CD4-positive, alpha-beta T cell treated with Interleukin-17A for 4 hours (primary cell): ENCODE data around the gene ASIC3.
A peak's percentile ranks its signal among the peaks of the same experiment; 100 is the strongest.

Source experiments
- DNase-seq: peaks from one replicate; pipeline ENCODE4 v3.0.0-alpha.2; 2020; ENCODE audit warnings: mixed read lengths

ASIC3 gene

DNA sequence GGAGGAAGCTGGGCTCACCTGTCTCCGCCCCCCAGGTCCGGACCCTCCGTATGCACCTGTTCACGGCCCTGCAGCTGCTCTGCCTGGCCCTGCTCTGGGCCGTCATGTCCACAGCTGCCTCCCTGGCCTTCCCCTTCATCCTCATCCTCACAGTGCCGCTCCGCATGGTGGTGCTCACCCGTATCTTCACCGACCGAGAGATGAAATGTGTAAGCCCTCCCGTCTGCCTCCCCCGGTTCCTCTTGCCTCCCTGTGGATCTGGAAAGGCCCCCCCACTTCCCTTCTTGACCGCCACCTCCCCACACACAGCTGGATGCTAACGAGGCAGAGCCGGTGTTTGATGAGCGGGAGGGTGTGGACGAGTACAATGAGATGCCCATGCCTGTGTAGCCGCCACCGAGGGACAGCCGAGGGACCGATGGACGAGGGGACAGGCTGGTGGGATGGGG lies 27.7 kb downstream of the ASIC3 start:
- no peak for DNase-seq

DNA sequence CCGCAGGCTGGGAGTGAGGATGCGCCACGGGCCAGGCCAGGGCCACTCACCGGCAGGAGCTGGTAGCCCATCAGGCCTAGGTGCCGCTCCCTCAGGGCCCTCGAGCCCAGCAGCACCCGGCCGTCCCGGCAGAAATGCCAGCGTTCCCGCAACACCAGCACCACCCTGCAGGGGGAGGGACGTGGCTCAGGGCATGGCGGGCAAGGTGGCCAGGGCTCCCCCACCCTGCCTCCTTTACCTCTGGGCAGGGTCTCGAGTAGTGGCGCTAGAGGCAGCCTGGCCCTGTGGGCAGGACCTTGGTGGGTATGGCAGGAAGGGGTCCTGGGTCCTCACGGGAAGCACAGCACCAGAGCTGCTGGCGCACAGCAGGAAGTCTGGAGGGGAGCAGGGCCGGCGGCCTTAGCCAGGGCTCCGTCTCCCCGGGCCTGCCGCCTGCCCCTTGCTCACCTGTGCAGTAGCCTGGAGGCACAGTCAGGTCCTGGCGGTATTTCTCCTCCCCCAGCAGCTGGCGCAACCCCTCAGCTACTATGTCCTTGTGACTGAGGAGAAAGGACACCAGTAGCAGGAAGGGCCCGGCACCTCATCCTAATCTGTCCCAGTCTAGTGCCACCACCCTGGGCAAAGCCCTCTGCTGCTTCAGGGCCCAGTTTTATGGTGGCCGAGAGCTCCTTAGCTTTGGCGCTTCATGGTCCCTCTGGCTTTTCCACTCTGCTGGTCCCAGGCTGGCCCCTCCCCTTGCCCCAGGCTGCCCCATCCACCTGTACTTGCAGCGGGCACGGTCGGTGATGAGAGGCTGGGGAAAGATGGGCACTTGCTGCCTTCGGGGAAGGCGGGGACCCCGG lies 28.8 kb downstream of the ASIC3 start:
- DNase-seq: no peak

DNA sequence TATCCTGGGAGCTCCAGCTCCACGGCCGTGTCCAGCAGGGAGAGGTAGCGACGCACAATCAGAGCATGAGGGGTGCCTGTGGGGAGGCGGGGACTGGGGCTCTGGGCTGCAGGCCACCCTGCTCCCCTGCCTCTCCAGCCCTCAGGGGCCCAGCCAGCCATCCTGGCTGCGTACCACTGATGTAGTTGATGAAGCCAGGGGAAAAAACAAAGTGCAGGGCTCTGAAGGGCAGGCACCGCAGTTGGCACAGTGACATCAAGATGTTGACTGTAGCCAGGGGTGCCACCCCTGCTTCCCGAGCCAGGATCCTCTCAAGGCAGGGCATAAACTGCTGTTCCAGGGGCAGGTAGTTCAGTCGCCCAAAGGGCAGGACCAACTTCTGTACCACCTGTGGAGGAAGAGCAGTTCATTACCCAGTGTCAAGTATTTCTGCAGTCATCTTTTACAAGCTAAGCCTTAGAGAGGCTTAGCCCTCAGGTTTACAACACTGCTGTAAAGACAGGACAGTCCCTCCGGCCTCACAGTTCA lies 29.4 kb downstream of the ASIC3 start:
- no peak for DNase-seq

DNA sequence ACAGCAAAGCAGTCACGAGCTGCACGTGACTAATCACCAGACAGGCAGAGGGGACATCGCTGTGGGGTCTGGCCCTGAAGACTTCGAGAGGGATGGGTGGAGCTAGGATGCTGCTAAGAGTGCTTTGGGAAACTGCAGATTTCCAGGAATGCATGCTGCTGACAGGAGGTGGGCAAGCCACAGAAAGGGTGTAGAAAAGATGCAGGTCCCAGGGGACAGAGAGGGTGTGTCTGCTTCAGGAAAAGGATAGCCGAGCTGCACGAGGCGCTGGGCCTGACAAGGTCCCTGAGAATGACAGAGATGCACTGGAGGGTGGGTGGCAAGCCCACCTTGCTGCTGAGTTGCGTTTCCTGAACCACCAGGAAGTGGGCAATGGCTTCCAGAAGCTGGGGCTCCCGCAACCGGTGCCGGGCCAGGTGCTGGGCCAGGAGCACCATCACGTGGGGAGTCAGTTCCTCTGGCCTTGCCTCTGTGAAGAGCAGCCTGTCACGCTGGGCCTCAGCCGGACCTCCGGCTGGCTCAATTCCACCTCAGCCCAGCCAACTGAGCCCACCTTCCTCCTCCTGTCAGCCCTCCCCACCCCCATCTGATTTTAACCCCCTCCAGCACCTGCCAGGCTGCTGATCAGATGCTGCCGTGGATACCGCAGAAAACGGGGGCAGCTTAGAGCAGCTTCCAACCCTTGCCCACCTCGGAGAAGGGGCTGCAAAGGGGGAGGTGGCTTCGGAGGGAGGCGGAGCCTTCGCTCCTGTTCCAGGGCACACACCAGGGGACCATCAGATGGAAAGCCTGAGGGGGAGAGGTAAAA lies 30.1 kb downstream of the ASIC3 start:
- no peak for DNase-seq

DNA sequence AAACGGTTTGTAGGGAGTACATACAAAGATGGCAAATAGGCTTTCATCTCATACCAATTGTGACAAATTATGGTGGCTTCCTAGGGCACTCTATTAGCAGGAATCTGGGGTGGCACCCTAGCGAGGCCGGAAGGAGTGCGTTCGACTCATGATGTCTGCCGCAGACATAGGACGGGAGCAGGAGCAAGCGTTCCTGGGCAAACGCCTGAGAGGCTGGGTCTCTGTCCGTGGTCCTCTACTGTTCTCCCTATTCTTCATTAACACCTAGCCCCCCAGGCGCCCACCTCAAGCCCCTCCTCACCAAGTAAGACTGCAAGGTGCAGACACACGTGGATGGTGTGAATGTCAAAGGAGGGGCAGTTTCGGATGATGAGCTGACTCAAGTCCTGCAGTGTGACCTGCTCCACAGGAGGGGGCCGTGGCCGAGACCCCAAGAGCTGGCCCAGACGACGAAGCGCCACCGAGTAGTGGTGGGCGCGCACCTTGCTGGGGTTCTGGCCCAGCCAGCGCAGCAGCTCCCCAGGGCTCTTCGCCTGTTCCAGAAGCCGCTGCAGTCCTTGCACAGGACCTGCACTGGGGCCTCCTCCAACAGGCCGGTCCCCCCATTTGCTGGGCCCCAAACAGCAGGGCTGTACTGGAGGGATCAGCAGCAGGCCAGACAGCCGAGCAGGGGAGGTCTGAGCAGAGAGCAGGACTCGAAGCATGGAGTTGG lies 31.0 kb downstream of the ASIC3 start:
- no peak for DNase-seq

DNA sequence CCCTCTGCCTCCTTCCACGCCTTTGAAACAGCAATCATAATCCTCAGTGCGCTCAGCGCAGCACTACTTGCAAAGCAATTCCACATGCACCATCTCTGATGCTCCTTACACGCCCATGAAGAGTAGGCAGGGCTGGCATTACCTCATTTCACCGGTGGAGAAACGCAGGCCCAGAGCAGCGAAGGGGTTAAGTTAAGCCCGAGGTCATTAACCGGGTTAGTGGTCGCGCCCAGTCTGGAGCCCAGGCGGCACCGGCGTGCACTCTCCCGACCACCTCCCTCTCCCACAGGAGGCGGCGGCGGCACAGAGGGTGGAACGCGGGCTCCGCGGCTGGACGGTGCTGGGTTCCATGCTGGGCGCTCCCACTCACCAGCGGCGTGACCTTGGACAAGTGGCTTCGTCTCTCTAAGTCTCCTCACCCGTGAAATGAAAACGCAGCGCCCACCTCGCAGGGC lies 31.8 kb downstream of the ASIC3 start:
- DNase-seq: peak; percentile 25

DNA sequence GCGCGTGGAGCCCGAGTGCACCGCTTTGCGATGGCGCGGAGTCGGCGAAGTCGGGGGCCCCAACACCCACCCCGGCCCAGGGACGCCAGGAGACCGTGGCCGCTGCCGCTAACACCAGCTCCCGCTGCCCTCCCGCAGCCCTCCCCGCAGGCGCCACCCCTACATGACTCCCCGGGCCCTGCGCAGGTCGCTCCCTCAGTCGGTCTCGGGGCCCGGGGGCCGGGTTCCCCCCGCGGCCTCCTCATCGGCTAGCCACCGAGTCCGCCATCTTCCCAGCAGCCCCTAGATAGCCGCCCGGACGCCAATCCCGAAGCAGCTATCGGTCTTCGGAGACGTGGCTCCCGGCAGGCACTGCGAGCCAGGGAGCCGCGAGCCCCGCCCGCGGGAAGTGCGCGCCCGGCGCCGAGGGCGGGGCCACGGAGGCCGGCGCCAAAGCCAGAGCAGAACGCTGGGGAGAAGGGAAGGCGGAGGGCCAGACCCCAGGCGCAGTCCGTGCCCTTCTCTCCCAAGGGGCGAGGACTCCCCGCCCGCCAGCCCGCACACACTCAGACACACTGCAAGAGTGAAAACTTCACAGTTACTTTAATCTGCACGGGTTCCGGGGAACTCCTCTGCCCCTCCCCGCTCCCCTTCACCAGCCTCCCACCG lies 32.3 kb downstream of the ASIC3 start, which contains the start of gene FASTK:
Gene FASTK (minus strand): TSS at position 288 of the 648 bp plus-strand sequence. CDS start 43 bp downstream, at position 245.
- DNase-seq: peak; percentile 88

DNA sequence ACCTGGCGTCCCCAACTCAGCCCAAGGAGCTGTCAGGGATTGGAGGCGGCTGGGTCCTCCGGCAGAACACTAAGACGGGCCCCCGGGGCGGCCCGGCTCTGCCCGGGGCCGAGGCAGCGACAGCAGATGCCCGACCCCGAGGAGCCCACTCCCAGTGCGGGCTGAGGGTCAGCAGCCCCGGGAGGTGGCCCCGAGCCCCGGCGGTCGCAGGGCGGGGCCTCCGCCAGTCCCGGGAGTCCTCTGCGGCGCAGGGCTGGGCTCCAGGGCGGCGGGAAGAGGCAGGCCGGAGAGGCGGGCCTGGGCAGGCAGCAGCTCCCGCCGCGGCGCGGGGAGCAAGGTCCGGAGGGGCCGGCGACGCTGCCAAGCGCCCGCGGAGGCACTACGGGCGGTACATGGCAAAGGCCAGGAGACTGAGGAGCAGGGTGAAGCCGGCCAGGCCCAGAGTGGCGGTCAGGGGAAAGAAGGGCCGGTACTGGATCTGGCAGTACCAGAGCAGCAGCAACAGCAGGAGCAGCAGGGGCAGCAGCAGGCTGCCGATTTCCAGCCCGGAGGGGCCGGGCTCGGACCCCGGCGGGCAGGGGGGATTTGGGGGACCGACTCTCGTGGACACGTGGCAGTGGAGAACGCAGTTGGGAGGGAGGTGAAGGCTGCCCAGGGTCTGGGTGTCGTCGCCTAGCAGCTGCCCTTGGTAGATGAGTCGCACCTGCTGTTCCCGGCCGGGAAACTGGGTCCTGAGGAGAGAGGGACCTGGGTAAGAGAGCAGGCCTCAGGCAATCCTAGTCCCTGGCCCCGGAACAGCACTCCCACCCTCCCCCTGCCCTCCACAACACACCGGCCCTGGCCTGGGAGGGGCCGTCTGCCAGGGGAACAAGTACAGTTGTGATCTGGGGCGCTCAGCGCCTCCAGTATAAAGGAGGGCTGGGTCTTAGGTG lies 33.1 kb downstream of the ASIC3 start:
- DNase-seq: no peak

DNA sequence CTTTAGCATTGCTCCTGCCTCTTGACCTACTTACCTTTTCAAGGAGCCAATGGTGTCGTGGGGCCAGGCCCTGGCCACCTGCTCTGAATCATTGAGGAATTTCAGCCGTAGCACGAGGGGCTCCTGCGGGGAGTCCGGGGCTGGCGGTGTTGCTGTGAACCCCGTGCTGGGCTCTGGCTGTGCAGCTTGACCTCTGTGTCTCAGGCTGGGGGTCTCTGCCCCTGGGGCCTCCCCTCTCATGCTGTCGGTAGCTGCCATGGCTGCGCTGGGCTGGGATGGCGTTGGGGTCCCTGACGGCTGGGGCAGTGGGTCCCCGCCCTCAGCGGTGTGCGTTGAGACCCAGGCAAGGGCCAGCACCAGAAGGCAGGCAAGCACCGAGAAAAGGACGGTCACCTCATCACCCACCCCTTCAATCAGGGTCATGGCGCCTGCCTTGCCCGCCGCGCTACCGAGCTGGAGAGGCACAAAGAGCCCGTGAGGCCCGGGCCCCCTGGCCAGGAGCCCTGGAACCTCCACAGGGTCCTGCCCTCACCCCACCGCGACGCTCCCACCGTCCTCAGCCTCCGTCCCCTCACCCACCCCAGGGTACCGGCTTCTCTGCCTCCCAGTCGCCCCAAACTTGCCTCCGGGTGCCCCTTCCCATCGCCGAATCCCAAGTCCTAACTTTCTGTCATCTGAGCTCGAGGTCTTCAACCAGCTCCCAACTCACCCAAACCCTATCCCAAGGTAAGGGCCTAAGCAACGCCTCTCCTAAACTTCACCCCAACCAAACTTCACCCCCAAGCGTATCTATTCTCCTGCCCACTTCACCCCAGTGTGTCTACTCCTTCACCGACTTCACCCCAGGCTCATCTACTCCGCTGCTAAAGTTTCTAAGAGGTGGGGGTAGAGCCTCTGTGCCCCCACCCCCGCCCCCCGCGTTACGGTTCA lies 34.1 kb downstream of the ASIC3 start:
- DNase-seq: no peak

DNA sequence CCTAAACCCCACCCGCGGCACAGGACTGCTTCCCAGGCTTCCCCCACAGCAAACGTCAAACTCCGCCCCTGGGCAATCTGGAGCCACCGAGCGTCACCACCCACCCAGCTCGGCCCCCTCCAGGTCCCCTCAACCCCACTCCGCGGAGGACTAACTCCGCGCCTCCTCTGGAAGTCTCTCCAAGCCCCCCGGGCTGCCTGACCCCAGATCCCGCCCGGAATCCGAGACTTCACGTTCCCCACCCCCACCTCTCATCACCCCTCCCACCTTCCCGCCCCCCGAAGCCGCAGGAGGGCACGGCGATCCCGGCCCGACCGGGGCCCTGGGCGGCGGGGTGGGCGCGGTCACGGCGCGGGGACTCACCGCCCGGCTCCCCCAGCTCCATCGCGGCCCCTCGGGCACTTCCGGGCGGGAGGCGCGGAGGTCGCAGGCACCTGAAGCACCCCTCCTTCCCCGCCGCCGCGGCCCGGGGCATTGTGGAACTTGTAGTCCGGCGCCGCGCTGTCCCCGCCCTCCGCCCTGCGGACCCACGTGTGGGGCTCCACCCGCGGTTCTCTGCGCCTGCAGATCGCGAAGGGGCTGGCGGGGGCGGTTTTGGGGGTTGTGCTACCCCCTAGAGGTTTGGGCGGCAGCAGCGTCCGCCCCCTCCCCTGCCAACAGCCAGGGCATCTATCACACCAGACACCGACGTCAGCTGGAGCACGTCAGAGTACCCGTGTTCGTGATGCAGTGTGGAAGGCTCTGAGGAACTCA lies 34.9 kb downstream of the ASIC3 start, which contains the start of gene TMUB1:
Gene TMUB1 (minus strand): TSS at position 423 of the 753 bp plus-strand sequence. CDS start 930 bp downstream, outside the sequence.
- DNase-seq: peak; percentile 91

DNA sequence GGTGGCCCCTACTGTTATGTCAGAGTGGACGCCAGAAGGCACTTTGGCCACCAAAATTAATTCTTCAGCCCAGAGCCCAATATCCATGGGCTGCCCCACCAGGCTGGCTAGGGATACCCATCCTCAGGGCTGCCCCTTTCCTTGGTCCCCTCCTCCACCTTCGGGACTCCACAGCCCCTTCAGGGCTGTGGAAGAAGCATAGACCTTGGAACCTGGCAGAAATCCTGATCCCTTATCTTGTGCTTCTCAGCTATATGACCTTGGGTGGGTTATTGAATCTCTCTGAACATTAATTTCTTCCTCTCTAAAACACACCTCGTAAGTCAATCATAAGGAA lies 35.5 kb downstream of the ASIC3 start:
- DNase-seq: no peak

DNA sequence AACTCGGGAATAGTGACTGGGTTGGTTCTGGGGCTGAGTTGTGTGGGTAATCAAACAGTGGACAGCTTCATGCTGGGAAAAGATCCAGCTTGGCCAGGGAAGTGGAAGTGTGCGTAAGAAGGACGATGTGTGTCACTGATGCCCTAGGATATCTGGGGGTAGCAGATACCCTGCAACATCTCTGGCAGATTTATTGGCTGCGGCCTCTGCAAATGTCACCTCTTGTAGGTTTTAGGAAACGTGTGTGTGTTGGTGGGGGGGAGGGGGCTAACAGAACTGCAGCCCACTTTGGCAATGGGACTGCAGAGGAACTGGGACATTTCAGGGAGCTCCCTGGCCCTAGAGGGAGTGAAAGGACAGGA lies 37.0 kb downstream of the ASIC3 start:
- no peak for DNase-seq

DNA sequence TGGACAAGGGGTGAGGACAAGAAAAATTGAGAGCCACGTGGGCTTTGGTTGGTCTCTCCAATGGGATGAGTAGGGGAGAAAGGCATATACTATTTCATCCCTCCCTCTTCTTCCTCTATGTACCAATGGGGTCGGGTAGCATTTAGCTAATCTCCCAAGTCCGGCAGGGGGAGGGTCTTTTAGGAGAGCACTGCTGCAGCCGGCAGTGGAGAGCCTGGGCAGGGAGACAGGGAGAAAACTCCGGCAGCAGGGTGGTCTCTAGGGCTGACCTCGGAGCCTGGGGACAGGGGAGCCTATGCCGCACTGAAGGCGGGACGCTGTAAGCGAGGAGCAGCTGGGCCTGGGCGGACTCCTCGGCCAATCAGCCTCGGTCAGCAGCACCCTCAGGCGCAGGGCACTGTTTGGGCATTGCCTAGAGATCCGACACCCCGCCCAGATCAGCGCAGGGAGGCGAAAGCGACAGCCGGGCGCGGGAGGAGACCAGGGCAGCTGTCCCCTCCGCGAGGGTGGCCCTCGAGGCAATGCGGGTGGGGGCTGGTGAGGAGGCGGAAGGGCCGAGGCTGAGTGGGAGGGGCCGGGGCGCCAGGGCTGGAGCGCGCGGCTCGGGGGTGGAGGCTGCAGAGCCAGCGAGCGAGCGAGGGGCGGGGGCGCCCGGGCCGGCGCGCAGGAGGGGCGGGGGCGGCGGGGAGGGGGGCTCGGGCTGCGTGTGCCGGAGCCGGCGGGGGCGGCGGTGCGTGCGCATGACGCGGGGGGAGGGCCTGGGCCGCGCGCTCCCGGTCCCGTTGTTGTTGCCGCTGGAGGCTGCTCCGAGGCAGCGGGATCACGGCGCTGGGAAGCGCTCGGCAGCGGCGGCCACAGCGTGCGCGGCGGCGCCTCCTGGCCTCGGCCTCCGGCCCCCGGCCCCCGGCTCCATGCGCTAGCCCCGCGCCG lies 37.6 kb downstream of the ASIC3 start, which contains the start of gene AGAP3:
Gene AGAP3 (plus strand): TSS at position 785 of the 930 bp plus-strand sequence. CDS start 267 bp downstream, outside the sequence.
- peak; percentile 75 for DNase-seq

DNA sequence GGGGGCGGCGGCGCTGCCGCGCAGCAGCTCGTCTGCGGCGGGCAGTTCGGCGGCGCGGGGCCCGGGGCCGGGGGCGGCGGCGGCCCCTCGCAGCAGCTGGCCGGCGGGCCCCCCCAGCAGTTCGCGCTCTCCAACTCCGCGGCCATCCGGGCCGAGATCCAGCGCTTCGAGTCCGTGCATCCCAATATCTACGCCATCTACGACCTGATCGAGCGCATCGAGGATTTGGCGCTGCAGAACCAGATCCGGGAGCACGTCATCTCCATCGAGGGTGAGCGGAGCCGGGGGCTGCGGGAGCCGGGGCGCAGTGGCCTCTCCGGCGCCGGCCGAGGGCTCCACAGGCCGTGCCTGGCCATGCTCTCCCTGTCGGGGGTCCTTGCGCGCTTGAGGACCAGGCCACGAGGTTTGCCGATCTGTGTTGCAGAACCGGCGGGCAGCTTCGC lies 38.5 kb downstream of the ASIC3 start:
- peak; percentile 47 for DNase-seq

DNA sequence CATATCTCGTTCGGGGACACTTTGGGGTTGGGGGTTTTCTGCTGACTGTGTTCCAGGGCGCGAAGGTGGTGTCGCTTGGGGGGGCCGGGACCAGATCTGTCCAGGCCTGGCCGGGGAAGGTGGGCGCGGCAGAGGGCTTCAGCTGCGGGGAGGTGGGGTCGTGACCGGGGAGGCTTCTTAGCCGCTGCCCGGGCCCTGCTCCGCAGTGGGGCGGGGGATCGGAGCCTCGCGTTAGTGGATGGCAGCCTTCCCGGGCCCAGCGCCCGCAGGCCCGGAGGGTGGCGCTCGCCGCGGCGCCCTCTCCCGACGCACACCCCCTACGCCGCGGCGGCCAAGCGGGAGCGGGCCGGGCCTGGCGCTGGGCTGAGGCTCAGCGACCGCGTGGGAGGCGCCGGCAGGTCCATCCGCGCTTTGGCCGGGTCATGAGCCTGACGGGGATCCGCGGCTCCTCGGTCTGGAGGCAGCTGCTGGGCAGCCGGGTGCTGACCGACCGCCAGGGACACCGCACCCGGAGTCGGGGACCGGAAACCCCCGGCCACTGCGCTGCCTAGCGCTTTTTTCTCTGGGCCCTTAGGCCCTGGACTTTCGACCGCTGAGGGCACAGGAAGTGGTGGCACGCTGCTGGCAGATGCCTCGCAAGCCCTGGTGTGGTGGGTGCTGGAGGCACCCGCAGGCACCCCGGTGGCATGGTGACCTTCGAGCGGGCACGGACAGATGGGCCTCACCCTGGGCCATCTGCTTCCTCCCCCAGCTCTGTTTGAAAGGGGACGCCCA lies 39.1 kb downstream of the ASIC3 start:
- peak; percentile 57 for DNase-seq

DNA sequence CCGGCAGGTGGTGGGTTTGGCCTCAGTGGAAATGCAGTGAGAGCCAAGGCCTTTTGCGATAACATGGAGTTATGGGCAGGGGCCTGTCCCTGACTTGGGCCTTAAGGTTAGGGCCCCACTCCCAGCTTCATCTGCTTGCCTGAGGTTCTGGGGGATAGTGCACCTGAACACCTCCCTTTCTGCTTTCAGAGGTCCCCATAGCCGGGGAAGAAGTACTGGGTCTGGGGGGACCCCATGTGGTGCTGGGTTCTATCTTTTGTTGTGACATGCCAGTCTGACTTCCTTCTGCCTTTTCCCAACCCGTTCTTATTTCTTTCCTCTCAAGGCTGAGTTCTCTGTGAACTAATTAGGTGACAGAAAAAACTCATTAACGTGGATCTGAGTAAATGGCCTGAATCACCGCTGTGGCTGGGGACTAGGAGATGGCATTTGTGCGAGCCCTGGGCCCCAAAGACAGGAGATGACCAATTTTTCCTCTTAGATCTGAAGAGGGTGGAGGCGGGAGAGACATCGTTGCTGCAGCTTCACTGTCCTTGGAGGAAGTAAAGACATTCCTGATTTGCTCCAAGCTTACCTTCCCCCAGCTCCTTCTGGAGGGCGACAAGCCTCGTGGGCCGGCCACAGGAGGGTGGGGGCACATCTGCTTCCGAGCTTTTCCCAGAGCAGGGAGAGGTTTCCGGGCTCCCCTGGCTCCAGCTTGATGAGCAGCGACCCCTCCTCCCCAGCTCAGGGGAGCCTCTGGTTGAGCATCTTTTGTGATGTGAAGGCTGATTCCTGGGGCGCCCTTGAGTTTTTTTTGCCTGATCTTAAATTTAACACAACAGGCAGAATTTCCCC lies 39.9 kb downstream of the ASIC3 start:
- DNase-seq: no peak
